ENCODE data around the gene ZNF770.
"Not testable (repeated sequence)": the region's sequence is repeated elsewhere in the genome, so short reads cannot be mapped to it uniquely, and the experiment has no call there.

The ZNF770 gene

DNA sequence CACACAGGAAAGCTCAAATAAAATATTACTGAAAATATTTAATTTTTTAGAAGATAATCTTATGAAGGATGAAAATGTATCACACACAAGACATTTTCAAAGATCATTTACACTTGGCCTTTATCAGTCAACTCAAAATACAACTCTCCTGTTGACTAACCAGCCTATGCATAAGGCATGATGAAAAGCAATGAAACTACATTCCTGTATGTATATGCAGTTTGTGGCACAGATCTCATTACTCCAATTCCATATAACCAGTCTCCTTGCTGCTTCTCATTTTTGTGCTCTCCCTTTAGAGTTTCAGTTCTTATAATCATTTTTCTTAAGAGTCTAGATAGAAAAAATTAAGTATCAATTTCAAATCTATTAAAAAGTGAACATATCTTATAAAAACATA lies 44.4 kb downstream of the ZNF770 start:
- Histone ChIP-seq H3K27me3 (ENCODE audit: control insufficient read depth in 1 of 2, insufficient read depth in 2 of 2, low read length in 2 of 2) (no peaks in the 10 kb centered on the region), H3K36me3 (ENCODE audit: control insufficient read depth in 1 of 2, insufficient read depth in 2 of 2, low read length in 2 of 2) (peaks cover 17 to 56% of the 10 kb centered on the region in 2 donors), H3K9me3 (ENCODE audit: control insufficient read depth in 1 of 2, low read length in 2 of 2) (no peaks in the 10 kb centered on the region), H3K9ac (ENCODE audit: low read depth in 1 of 2, low read length in 2 of 2) (no peak overlapping the region), H3K4me1 (ENCODE audit: control insufficient read depth in 1 of 2, insufficient read depth in 2 of 2, low read length in 2 of 2) (no peaks in the 10 kb centered on the region), H3K27ac (ENCODE audit: low read depth, low read length) (no peak overlapping the region), H3K4me3 (ENCODE audit: low read depth in 1 of 2, low read length in 2 of 2) (no peak overlapping the region)

DNA sequence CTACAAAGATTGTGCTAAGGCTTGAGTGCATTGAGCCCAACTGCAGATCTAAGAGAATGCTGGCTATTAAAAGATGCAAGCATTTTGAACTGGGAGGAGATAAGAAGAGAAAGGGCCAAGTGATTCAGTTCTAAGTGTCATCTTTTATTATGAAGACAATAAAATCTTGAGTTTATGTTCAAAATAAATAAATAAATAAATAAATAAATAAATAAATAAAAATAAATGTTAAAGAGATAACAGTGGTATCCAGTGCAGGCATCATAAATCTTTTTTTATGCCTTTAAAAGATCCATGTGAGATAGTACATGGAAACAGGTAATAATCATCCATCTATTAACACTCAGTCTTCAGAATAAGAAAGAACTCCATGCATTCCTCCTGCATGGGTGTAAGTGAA lies 44.8 kb downstream of the ZNF770 start:
- not testable (repeated sequence) for H3K9ac ChIP-seq (ENCODE audit: low read depth in 1 of 2, low read length in 2 of 2); H3K27me3 ChIP-seq (ENCODE audit: control insufficient read depth in 1 of 2, insufficient read depth in 2 of 2, low read length in 2 of 2); H3K27ac ChIP-seq (ENCODE audit: low read depth, low read length); H3K4me3 ChIP-seq (ENCODE audit: low read depth in 1 of 2, low read length in 2 of 2); H3K9me3 ChIP-seq (ENCODE audit: control insufficient read depth in 1 of 2, low read length in 2 of 2); H3K4me1 ChIP-seq (ENCODE audit: control insufficient read depth in 1 of 2, insufficient read depth in 2 of 2, low read length in 2 of 2)
- peaks cover 17 to 61% of the 10 kb centered on the region in 2 donors for H3K36me3 ChIP-seq (ENCODE audit: control insufficient read depth in 1 of 2, insufficient read depth in 2 of 2, low read length in 2 of 2)

DNA sequence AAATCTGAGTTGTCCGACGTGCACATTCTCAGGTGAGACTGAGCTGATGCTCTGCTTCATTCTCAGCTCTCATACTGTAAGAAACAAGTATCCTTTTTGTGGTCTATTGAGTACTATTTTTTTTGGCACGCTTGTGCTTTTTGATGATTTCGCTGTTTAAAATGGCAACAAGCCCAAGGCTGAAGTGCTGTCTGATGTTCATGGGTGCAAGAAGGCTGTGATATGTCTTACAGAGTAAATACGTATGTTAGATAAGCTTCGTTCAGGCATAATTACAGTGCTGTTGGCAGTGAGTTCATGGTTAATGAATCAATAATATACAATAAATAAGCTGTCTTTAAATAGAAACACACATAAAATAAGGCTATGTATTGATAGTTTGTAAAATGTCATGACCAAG lies 45.7 kb downstream of the ZNF770 start:
- H3K4me3 ChIP-seq (ENCODE audit: low read depth in 1 of 2, low read length in 2 of 2) = no peak overlapping the region
- H3K27me3 ChIP-seq (ENCODE audit: control insufficient read depth in 1 of 2, insufficient read depth in 2 of 2, low read length in 2 of 2) = no peaks in the 10 kb centered on the region
- H3K36me3 ChIP-seq (ENCODE audit: control insufficient read depth in 1 of 2, insufficient read depth in 2 of 2, low read length in 2 of 2) = peaks cover 17 to 62% of the 10 kb centered on the region in 2 donors
- H3K4me1 ChIP-seq (ENCODE audit: control insufficient read depth in 1 of 2, insufficient read depth in 2 of 2, low read length in 2 of 2) = no peaks in the 10 kb centered on the region
- H3K9me3 ChIP-seq (ENCODE audit: control insufficient read depth in 1 of 2, low read length in 2 of 2) = no peaks in the 10 kb centered on the region
- no peak overlapping the region for H3K27ac ChIP-seq (ENCODE audit: low read depth, low read length)
- no peak overlapping the region for H3K9ac ChIP-seq (ENCODE audit: low read depth in 1 of 2, low read length in 2 of 2)

DNA sequence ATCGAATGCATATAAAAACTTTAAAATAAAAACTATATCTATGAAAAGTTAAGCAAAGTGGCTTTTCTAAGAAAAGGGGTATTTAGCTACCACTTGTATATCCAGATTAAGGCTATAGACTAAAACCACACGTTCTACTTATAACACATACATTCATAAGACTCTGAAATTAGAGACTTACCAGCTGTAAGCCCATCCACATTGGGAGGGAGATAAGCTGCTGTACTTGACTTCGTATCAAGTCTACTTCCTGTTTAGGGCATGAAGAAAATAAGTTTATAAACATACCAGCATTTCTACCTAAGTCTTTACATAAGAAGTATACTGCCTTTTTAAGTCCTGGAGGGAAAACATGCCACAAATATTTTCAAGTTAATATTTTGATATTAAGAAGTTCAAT lies 46.3 kb downstream of the ZNF770 start:
- Histone ChIP-seq H3K27me3 (ENCODE audit: control insufficient read depth in 1 of 2, insufficient read depth in 2 of 2, low read length in 2 of 2) (no peaks in the 10 kb centered on the region), H3K27ac (ENCODE audit: low read depth, low read length) (no peak overlapping the region), H3K9me3 (ENCODE audit: control insufficient read depth in 1 of 2, low read length in 2 of 2) (no peaks in the 10 kb centered on the region), H3K36me3 (ENCODE audit: control insufficient read depth in 1 of 2, insufficient read depth in 2 of 2, low read length in 2 of 2) (peaks cover 17 to 62% of the 10 kb centered on the region in 2 donors), H3K9ac (ENCODE audit: low read depth in 1 of 2, low read length in 2 of 2) (no peak overlapping the region), H3K4me1 (ENCODE audit: control insufficient read depth in 1 of 2, insufficient read depth in 2 of 2, low read length in 2 of 2) (no peaks in the 10 kb centered on the region), H3K4me3 (ENCODE audit: low read depth in 1 of 2, low read length in 2 of 2) (no peak overlapping the region)

DNA sequence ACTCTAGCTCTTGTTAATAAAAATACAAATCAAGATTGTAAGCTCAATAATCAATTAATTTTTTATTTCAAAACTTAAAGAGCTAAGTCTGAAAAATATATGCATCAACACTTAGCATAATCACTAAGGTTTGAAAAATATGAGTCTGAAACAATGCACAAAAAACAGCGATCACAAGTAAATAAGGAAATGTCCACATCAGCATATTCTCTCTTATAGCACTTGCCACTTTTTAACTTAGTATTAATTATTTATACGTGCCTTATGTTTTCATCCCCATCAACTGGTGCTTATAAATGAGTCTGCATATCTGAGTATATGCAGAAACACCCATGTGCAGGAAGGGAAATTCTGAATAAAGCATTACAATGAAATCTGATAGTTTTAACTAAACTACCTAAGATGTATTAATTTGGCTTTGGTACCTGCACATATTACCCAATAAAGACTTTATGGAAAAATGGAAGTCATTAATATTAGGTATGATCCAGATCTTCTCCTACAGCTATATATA lies 46.8 kb downstream of the ZNF770 start:
- Histone ChIP-seq H3K27ac (ENCODE audit: low read depth, low read length) (no peak overlapping the region), H3K4me3 (ENCODE audit: low read depth in 1 of 2, low read length in 2 of 2) (no peak overlapping the region), H3K27me3 (ENCODE audit: control insufficient read depth in 1 of 2, insufficient read depth in 2 of 2, low read length in 2 of 2) (no peaks in the 10 kb centered on the region), H3K9me3 (ENCODE audit: control insufficient read depth in 1 of 2, low read length in 2 of 2) (no peaks in the 10 kb centered on the region), H3K4me1 (ENCODE audit: control insufficient read depth in 1 of 2, insufficient read depth in 2 of 2, low read length in 2 of 2) (no peaks in the 10 kb centered on the region), H3K36me3 (ENCODE audit: control insufficient read depth in 1 of 2, insufficient read depth in 2 of 2, low read length in 2 of 2) (peaks cover 17 to 66% of the 10 kb centered on the region in 2 donors), H3K9ac (ENCODE audit: low read depth in 1 of 2, low read length in 2 of 2) (no peak overlapping the region)

DNA sequence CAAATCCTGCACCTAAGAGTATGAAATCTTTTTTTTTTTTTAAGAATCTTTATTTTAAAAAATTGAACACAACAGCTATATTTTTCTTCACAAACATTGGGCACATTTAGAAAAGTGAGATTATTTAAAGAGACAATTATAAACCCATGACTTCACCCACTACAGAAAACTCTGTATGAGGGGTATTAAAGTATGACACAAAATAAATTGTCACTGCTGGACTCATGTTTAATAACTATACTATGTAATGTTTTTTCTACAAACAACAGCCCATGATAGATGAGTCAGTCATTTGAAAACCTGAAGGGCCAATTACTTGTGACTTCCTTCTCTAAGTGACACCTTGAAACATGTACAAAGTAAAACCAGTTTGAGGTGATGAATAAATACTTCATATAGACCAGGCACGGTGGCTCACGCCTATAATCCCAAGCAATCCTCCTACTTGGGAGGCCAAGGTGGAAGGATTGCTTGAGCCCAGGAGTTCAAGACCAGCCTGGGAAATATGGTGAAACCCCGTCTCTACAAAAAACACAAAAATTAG lies 54.6 kb downstream of the ZNF770 start:
- H3K9me3 ChIP-seq (ENCODE audit: control insufficient read depth in 1 of 2, low read length in 2 of 2) = no peaks in the 10 kb centered on the region
- H3K27ac ChIP-seq (ENCODE audit: low read depth, low read length) = no peak overlapping the region
- no peaks in the 10 kb centered on the region for H3K27me3 ChIP-seq (ENCODE audit: control insufficient read depth in 1 of 2, insufficient read depth in 2 of 2, low read length in 2 of 2)
- H3K36me3 ChIP-seq (ENCODE audit: control insufficient read depth in 1 of 2, insufficient read depth in 2 of 2, low read length in 2 of 2) = peaks cover 11 to 68% of the 10 kb centered on the region in 2 donors
- H3K4me1 ChIP-seq (ENCODE audit: control insufficient read depth in 1 of 2, insufficient read depth in 2 of 2, low read length in 2 of 2) = no peaks in the 10 kb centered on the region
- H3K4me3 ChIP-seq (ENCODE audit: low read depth in 1 of 2, low read length in 2 of 2) = no peak overlapping the region
- no peak overlapping the region for H3K9ac ChIP-seq (ENCODE audit: low read depth in 1 of 2, low read length in 2 of 2)

DNA sequence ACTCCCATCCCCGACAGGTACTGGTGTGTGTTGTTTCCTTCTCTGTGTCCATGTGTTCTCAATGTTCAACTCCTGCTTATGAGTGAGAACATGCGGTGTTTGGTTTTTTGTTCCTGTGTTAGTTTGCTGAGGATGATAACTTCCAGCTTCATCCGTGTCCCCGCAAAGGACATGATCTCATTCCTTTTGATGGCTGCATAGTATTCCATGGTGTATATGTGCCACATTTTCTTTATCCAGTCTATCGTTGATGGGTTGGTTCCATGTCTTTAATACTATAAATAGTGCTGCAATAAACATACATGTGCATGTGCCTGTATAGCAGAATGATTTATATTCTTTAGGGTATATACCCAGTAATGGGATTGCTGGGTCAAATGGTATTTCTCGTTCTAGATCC lies 59.7 kb downstream of the ZNF770 start:
- not testable (repeated sequence) for H3K27ac ChIP-seq (ENCODE audit: low read depth, low read length); H3K9me3 ChIP-seq (ENCODE audit: control insufficient read depth in 1 of 2, low read length in 2 of 2); H3K9ac ChIP-seq (ENCODE audit: low read depth in 1 of 2, low read length in 2 of 2); H3K27me3 ChIP-seq (ENCODE audit: control insufficient read depth in 1 of 2, insufficient read depth in 2 of 2, low read length in 2 of 2); H3K4me1 ChIP-seq (ENCODE audit: control insufficient read depth in 1 of 2, insufficient read depth in 2 of 2, low read length in 2 of 2); H3K4me3 ChIP-seq (ENCODE audit: low read depth in 1 of 2, low read length in 2 of 2)
- peaks cover 11 to 61% of the 10 kb centered on the region in 2 donors for H3K36me3 ChIP-seq (ENCODE audit: control insufficient read depth in 1 of 2, insufficient read depth in 2 of 2, low read length in 2 of 2)

Measured in duodenal mucosa (tissue), 2 donors.